ENCODE results near the gene SLC6A20.

SLC6A20 gene

DNA sequence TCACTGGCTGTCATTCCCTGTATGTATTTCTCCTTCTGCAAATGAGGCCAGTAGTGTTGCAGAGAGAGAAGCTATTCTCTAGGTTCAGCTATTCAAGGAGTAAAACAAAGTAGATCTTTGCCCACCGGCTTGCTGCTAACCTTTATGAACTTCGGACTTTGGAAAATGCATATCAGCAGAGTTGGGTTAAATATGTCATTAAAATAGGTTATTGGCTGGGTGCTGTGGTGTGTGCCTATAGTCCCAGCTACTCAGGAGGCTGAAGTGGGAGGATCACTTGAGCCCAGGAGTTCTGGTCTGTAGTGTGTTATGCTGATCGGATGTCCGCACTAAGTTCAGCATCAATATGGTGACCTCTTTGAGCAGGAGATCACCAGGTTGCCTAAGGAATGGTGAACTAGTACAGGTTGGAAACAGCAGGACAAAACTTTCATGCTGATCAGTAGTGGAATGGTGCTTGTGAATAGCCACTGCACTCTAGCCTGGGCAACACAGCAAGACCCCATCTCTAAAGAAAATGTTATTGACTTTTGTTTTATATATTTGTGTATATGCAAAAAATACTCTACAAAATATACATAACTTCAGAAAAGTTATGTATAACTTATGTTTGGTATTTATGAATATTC is 53.8 kb downstream of the SLC6A20 start:
- TF ChIP-seq CTCF (IDR thresholded peaks at IDR 0.05; ENCODE audit: insufficient read depth, low read depth, low read length, missing control alignments): no peak
- H3K4me3 ChIP-seq (ENCODE audit: low read length): no peak overlapping the region
- DNase-seq (ENCODE audit: low read depth): no peak

DNA sequence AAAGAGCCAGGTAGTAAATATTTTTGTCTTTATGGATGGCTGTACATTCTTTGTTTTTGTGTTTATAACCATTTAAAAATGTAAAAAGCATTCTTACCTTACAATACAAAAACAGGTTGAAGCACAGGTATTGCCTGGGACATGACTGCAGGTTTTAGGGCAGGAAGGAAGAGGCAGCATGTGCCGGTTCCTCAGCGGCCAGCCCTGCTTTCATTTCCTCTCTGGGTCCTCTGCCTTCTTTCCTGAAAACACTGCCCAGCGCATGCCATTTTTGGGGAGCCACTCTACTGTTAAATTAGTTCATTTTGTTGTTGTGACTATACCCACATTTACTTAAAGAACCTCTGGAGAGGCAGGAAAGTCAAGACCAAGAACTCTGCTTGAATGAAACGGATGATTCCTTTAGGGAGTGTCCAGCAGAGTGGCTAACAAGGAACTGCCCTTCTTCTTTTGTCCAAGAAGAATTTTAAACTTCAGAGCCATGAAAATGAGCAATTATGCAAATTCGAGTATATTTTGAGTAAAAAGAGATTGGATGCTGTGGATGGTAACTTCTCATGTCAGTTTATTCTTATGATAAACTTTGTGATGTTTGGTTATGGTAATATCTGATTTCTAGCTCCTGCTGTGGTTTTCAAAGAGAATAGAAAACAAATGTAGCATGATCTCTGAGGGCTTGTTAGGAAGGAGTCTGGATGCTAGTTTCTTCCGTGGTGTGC is 54.4 kb downstream of the SLC6A20 start:
- TF ChIP-seq CTCF (IDR thresholded peaks at IDR 0.05; ENCODE audit: insufficient read depth, low read depth, low read length, missing control alignments): no peak
- no peak for DNase-seq (ENCODE audit: low read depth)
- H3K4me3 ChIP-seq (ENCODE audit: low read length): no peak overlapping the region

DNA sequence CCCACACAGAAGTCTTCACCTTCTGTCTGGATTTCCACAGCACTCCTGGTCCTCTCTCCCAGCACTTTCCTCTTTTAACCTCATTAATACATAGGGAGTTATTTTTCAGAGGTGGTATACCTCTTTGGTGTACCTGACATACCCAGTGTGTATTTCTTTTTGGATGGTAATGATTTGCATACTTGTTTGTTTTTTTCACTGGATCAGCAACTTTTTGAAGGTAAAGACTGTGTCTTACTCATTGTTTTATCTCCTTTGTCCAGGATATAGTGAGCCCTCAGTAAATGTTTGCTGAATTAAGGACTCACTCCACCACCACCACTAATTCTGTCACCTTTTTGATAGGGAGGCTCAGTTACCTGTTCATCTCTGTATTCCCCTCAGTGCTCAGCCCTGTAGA is 55.1 kb downstream of the SLC6A20 start:
- no peak for TF ChIP-seq CTCF (IDR thresholded peaks at IDR 0.05; ENCODE audit: insufficient read depth, low read depth, low read length, missing control alignments)
- DNase-seq (ENCODE audit: low read depth): no peak
- H3K4me3 ChIP-seq (ENCODE audit: low read length): no peak overlapping the region

DNA sequence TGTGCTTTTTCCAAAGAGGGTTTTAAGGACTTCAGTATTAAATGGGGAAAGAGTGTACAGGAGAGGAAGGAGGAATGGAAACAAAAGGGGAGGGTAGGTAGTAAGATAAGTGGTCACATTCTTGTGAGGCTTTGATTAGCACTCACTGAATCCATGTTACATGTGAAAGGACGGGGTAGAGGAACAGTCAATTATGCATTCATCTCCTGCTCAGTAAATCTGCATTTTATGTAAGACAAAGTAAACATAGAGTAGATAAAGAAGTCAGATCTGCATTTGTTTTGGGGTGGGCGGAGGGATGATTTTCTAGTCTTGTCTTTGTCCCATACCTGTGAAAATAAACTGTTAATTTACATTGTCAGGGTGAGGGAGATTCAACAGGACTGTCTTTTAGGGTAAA is 56.3 kb downstream of the SLC6A20 start:
- no peak for TF ChIP-seq CTCF (IDR thresholded peaks at IDR 0.05; ENCODE audit: insufficient read depth, low read depth, low read length, missing control alignments)
- DNase-seq (ENCODE audit: low read depth): no peak
- H3K4me3 ChIP-seq (ENCODE audit: low read length): no peak overlapping the region

DNA sequence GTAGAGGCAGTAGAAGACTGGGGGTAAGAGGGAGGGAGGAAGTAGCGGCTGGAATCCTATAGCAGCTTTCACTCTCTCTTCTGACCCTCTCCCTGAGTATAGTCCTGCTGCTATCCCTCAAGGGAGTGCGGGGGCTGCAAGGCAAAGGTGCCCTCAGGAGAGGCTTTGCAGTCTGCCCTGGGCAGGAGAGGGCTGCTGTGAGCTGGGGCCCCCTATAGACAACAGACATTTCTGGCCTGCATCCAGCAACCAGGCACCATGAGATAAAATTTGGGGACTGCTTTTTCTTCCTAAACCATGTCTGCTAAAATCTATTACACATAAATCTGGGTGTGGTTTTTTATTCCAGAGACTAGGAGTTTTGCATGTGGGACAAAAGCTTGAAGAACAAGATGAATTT is 59.1 kb downstream of the SLC6A20 start:
- no peak for TF ChIP-seq CTCF (IDR thresholded peaks at IDR 0.05; ENCODE audit: insufficient read depth, low read depth, low read length, missing control alignments)
- H3K4me3 ChIP-seq (ENCODE audit: low read length): no peak overlapping the region
- DNase-seq (ENCODE audit: low read depth): no peak

- DNase-seq (ENCODE audit: low read depth): no peak
- TF ChIP-seq CTCF (IDR thresholded peaks at IDR 0.05; ENCODE audit: insufficient read depth, low read depth, low read length, missing control alignments): no peak
Observed at GRCh38 chr3:45736707-45737106, 59.6 kb downstream of the SLC6A20 start.

More at GRCh38 chr3:45736707-45737106, 59.6 kb downstream of the SLC6A20 start:
- H3K4me3 ChIP-seq (ENCODE audit: low read length): no peak overlapping the region
